ENCODE data around the gene CCDC124.
"Not testable (repeated sequence)": the region's sequence is repeated elsewhere in the genome, so short reads cannot be mapped to it uniquely, and the experiment has no call there.

The CCDC124 gene

DNA sequence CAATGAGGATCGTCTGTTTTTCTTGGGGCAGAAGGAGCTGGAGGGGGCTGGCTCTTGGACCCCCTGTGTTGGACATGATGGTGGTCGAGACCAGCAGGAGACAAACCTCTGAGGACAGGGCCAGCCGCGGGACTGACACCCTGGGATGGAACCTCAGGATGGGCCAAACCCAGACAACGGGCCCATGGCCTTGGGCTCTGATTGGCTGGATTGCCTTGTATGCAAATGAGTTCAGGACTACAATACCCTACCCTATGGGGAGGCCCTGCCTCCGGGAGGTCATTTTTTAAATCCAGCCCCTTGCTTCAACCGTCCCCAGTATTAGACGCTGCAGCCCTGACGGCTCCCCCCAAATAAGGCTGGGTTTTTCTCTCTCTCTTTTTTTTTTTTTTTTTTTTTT is 39.0 kb upstream of the CCDC124 start:
- in situ Hi-C loops (cut with MboI; ENCODE audit: low pct_unique_long_range_greater_than_20kb, low sequenced_read_pairs, unreplicated experiment) = no loop called here
- no peak for TF ChIP-seq CTCF (IDR thresholded peaks at IDR 0.05; ENCODE audit: extremely low read depth, insufficient read depth, missing control alignments)
- no peak for DNase-seq (ENCODE audit: low spot score)

- no peak for TF ChIP-seq CTCF (IDR thresholded peaks at IDR 0.05; ENCODE audit: extremely low read depth, insufficient read depth, missing control alignments)
- DNase-seq (ENCODE audit: low spot score) = no peak
- in situ Hi-C loops (cut with MboI; ENCODE audit: low pct_unique_long_range_greater_than_20kb, low sequenced_read_pairs, unreplicated experiment) = no loop called here
Measured at GRCh38 chr19:17902701-17903100, 30.1 kb upstream of the CCDC124 start.

DNA sequence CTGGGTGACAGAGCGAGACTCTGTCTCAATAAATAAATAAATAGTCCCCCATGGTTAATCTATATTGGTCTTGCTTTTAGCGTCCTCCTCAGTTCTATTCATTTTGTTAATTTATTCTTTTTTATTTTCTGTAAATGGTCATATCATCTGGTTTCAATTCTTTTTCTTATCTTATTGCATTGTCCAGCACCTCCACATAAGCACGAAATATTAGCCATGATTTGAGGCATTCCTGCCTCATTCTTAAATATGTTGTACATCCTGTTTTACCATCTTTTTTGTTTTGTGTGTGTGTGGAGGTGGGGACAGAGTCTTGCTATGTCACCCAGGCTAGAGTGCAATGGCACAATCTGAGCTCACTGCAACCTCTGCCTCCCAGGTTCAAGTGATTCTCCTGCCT is 24.6 kb upstream of the CCDC124 start:
- in situ Hi-C loops (cut with MboI; ENCODE audit: low pct_unique_long_range_greater_than_20kb, low sequenced_read_pairs, unreplicated experiment) = no loop called here
- DNase-seq (ENCODE audit: low spot score) = no peak
- no peak for TF ChIP-seq CTCF (IDR thresholded peaks at IDR 0.05; ENCODE audit: extremely low read depth, insufficient read depth, missing control alignments)

GRCh38 chr19:17909003-17909732 is 23.6 kb upstream of the CCDC124 start:
- no peak for TF ChIP-seq CTCF (IDR thresholded peaks at IDR 0.05; ENCODE audit: extremely low read depth, insufficient read depth, missing control alignments)
- in situ Hi-C loops (cut with MboI; ENCODE audit: low pct_unique_long_range_greater_than_20kb, low sequenced_read_pairs, unreplicated experiment) = no loop called here
- no peak for DNase-seq (ENCODE audit: low spot score)

GRCh38 chr19:17910791-17911360 is 21.9 kb upstream of the CCDC124 start:
- no peak for DNase-seq (ENCODE audit: low spot score)
- no peak for TF ChIP-seq CTCF (IDR thresholded peaks at IDR 0.05; ENCODE audit: extremely low read depth, insufficient read depth, missing control alignments)
- in situ Hi-C loops (cut with MboI; ENCODE audit: low pct_unique_long_range_greater_than_20kb, low sequenced_read_pairs, unreplicated experiment) = no loop called here

GRCh38 chr19:17915940-17916593 is 16.7 kb upstream of the CCDC124 start:
- in situ Hi-C loops (cut with MboI; ENCODE audit: low pct_unique_long_range_greater_than_20kb, low sequenced_read_pairs, unreplicated experiment) = no loop called here
- no peak for TF ChIP-seq CTCF (IDR thresholded peaks at IDR 0.05; ENCODE audit: extremely low read depth, insufficient read depth, missing control alignments)
- no peak for DNase-seq (ENCODE audit: low spot score)

GRCh38 chr19:17918151-17918550 is 14.7 kb upstream of the CCDC124 start:
- in situ Hi-C loops (cut with MboI; ENCODE audit: low pct_unique_long_range_greater_than_20kb, low sequenced_read_pairs, unreplicated experiment); DNase-seq (ENCODE audit: low spot score): not testable (repeated sequence)

DNA sequence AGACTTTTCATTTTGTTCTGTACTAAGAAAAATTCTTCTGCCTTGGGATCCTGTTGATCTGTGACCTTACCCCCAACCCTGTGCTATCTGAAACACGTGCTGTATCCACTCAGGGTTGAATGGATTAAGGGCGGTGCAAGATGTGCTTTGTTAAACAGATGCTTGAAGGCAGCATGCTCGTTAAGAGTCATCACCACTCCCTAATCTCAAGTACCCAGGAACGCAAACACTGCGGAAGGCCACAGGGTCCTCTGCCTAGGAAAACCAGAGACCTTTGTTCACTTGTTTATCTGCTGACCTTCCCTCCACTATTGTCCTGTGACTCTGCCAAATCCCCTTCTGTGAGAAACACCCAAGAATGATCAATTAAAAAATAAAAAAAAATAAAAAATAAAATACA is 13.7 kb upstream of the CCDC124 start:
- DNase-seq (ENCODE audit: low spot score); in situ Hi-C loops (cut with MboI; ENCODE audit: low pct_unique_long_range_greater_than_20kb, low sequenced_read_pairs, unreplicated experiment): not testable (repeated sequence)
